Activated CD8-positive, alpha-beta T cell treated with anti-CD3 and anti-CD28 coated beads for 36 hours (primary cell): ENCODE data around the gene ADD2. TPM values are rescaled to one million over a fixed set of nuclear protein-coding genes. Genes with fewer than 3 reads are reported as not detected.

ENCODE experiments used
- ATAC-seq: fragments of 200-7000 bp; cut with Tn5 transposase; one replicate; pipeline ENCODE4 v1.10.0; 2021; ENCODE audit warnings: mild to moderate bottlenecking, moderate library complexity
- CTCF ChIA-PET: fragments of 350-600 bp; sonication (Branson Sonifier 250); formaldehyde crosslinking; loops from one replicate; lab custom pipeline; 2021; ENCODE audit warnings: antibody characterized with exemption; lab: Charles Lee
- POLR2A ChIA-PET: fragments of 350-600 bp; sonication (Branson Sonifier 250); formaldehyde crosslinking; loops from one replicate; lab custom pipeline; 2021; ENCODE audit warnings: antibody characterized with exemption; lab: Charles Lee
- DNase-seq: peaks from one replicate; pipeline ENCODE4 v3.0.0-alpha.2; 2020
- H3K27ac Mint-ChIP-seq: one replicate; pipeline ENCODE4 v1.8.0; 2021; ENCODE audit warnings: mild to moderate bottlenecking, mixed read lengths
- H3K27me3 Mint-ChIP-seq: one replicate; pipeline ENCODE4 v1.8.0; 2021; ENCODE audit warnings: mixed read lengths
- H3K36me3 Mint-ChIP-seq: one replicate; pipeline ENCODE4 v1.8.0; 2021; ENCODE audit warnings: low read depth, mixed read lengths
- H3K4me1 Mint-ChIP-seq: one replicate; pipeline ENCODE4 v1.8.0; 2021; ENCODE audit warnings: low read depth, mixed read lengths
- H3K4me3 Mint-ChIP-seq: one replicate; pipeline ENCODE4 v1.8.0; 2021; ENCODE audit warnings: mild to moderate bottlenecking, moderate library complexity, mixed read lengths
- H3K9me3 Mint-ChIP-seq: one replicate; pipeline ENCODE4 v1.8.0; 2021; ENCODE audit warnings: mixed read lengths
- CTCF ChIP-seq: fragments of 200-600 bp; IDR thresholded peaks from one replicate; pipeline ENCODE4 v1.8.0; 2022; ENCODE audit warnings: antibody characterized with exemption, mild to moderate bottlenecking
- intact Hi-C: fragments of 100-400 bp; cut with micrococcal nuclease; formaldehyde crosslinking; loops from one replicate; pipeline ENCODE4 v1.10.0; 2022
- total RNA-seq, 2 experiments: library from RNA; stranded (reverse); gene quantifications; one replicate each; pipeline ENCODE4 v1.2.3, GENCODE V29; 2021

The ADD2 gene
- total RNA-seq, 2 experiments from 2014 or later: 24.5 to 26.3 TPM

GRCh38 chr2:70715071-70715985 lies 52.7 kb downstream of the ADD2 start:
- no peak for TF ChIP-seq CTCF
- no peak for DNase-seq
- ChIA-PET POLR2A (no interaction called here), CTCF (no interaction called here)
- Mint-ChIP-seq H3K4me3 (no peak overlapping the region), H3K27ac (no peak overlapping the region), H3K36me3 (no peaks in the 10 kb centered on the region), H3K9me3 (no peaks in the 10 kb centered on the region), H3K4me1 (no peaks in the 10 kb centered on the region), H3K27me3 (no peaks in the 10 kb centered on the region)
- no peak for ATAC-seq
- intact Hi-C loops: no loop called here

- ATAC-seq (no peak), DNase-seq (no peak)
- no peak overlapping the region for H3K4me3 Mint-ChIP-seq
- intact Hi-C loops: no loop called here
- H3K27me3 Mint-ChIP-seq: no peaks in the 10 kb centered on the region
- no peaks in the 10 kb centered on the region for H3K36me3 Mint-ChIP-seq
- ChIA-PET POLR2A (no interaction called here), CTCF (interaction anchor here (1.8 kb wide), 1 partner anchor 11 kb away, joined by 3 read pairs; no protein-coding TSS in a partner anchor)
- H3K9me3 Mint-ChIP-seq: no peaks in the 10 kb centered on the region
- peaks cover 1% of the 10 kb centered on the region for H3K4me1 Mint-ChIP-seq
- no peak for TF ChIP-seq CTCF
- H3K27ac Mint-ChIP-seq: no peak overlapping the region
Measured at GRCh38 chr2:70714141-70714905, 53.7 kb downstream of the ADD2 start.

GRCh38 chr2:70712916-70713315 lies 55.1 kb downstream of the ADD2 start:
- H3K27me3 Mint-ChIP-seq: no peaks in the 10 kb centered on the region
- no peaks in the 10 kb centered on the region for H3K9me3 Mint-ChIP-seq
- no peak overlapping the region for H3K27ac Mint-ChIP-seq
- intact Hi-C loops: no loop called here
- ChIA-PET POLR2A (no interaction called here), CTCF (interaction anchor here (1.8 kb wide), 1 partner anchor 12 kb away, joined by 3 read pairs; no protein-coding TSS in a partner anchor)
- H3K4me3 Mint-ChIP-seq: no peak overlapping the region
- no peak for ATAC-seq
- peaks cover 12% of the 10 kb centered on the region for H3K4me1 Mint-ChIP-seq
- no peak for DNase-seq
- no peak for TF ChIP-seq CTCF
- peaks cover 2% of the 10 kb centered on the region for H3K36me3 Mint-ChIP-seq

GRCh38 chr2:70711191-70711590 lies 56.8 kb downstream of the ADD2 start:
- H3K4me1 Mint-ChIP-seq: peaks cover 12% of the 10 kb centered on the region
- no peak for ATAC-seq
- H3K27me3 Mint-ChIP-seq: no peaks in the 10 kb centered on the region
- peaks cover 2% of the 10 kb centered on the region for H3K36me3 Mint-ChIP-seq
- no peak for TF ChIP-seq CTCF
- H3K9me3 Mint-ChIP-seq: no peaks in the 10 kb centered on the region
- no peak for DNase-seq
- no peak overlapping the region for H3K27ac Mint-ChIP-seq
- ChIA-PET POLR2A (interaction anchor here (0.6 kb wide), 1 partner anchor 216 kb away, joined by 4 read pairs; no protein-coding TSS in a partner anchor), CTCF (no interaction called here)
- intact Hi-C loops: no loop called here
- H3K4me3 Mint-ChIP-seq: no peak overlapping the region
